G401.6 (cell line): ENCODE measurements around the gene NKX6-2.
"Not testable (repeated sequence)": the region's sequence is repeated elsewhere in the genome, so short reads cannot be mapped to it uniquely, and the experiment has no call there.

Source experiments
- FAIRE-seq: peaks from 2 replicates; lab custom pipeline; 2012; peaks lifted over from hg19 to GRCh38; lab: Jason Lieb, UNC

The NKX6-2 gene

GRCh38 chr10:132785723-132786475 lies at the start of gene NKX6-2:
Gene NKX6-2, minus strand, starts transcription at chr10:132786147. Its CDS starts 199 bp downstream, at chr10:132785948.
- no peak for FAIRE-seq

DNA sequence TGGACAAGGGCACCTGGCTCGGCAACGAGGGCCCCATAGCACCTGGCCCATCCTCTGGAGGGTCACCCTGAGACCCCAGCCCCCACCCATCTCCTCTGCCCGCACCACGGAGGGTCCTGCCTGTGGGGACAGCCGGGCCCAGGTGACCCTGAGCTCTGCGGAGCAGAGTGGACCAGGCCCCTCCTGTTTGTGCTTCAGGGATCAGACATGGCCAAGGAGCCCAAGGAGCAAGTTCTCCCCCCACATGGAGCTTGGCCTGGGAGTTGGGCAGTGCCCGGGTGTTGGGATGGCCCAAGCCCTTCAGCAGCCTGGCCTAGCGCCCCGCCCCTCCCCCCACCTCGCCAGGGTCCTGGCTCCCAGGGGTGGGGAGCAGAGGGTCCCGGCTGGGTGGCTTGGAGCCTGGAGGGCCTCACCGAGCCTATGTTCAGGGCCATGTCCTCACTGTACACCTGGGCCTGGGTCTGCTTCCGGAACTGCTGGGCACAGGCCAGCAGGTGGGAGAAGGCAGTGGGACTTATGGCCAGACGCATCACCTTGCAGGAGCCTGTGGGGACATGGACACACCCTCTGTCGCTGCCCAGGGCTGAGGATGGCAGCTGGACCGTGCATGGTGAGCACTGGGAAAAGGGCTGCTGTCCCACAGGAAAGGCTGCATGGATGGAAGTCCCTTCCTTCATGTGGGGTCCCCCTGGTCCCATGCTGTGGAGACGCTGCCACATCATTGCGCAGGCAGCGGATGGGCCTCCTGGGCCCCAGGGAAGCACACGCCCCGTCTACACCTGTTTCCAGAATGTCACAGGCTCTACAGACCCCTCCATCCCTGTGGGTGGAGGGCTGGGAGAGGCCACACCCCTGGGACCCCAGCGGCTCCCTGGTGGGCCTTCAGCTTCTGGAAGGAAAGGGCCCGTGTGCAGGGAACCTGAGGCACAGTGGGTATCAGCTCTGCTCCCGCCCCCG lies 49.2 kb upstream of the NKX6-2 start:
- FAIRE-seq: no peak

DNA sequence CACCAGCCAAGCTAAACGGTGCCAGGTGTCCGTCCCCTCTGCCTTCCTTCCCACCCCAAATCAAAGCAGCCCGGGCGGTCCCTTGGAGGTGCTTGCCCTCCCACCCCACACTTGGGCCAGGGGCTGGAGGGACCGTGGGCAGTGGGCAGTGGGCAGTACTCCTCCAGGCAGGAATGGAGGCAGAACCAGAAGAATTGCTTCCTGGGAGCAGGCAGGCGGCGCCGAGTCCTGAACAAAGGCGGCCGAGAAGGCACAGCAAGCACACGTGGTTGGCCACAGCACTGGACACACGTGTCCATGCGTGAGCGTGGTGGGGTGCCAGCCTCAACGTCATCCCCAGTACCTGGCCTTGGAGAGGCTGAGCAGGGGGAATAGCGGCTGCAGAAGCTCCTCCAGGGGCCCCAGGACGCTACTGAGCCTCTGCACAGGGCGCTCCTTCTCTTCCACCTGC lies 48.4 kb upstream of the NKX6-2 start:
- FAIRE-seq: no peak

GRCh38 chr10:132833421-132834111 lies 47.6 kb upstream of the NKX6-2 start:
- FAIRE-seq: no peak

GRCh38 chr10:132832186-132832969 lies 46.4 kb upstream of the NKX6-2 start:
- FAIRE-seq: no peak

- no peak for FAIRE-seq
These were observed 43.5 kb upstream of the NKX6-2 start for GRCh38 chr10:132829403-132829802.

GRCh38 chr10:132828681-132829080 lies 42.7 kb upstream of the NKX6-2 start:
- FAIRE-seq: no peak

DNA sequence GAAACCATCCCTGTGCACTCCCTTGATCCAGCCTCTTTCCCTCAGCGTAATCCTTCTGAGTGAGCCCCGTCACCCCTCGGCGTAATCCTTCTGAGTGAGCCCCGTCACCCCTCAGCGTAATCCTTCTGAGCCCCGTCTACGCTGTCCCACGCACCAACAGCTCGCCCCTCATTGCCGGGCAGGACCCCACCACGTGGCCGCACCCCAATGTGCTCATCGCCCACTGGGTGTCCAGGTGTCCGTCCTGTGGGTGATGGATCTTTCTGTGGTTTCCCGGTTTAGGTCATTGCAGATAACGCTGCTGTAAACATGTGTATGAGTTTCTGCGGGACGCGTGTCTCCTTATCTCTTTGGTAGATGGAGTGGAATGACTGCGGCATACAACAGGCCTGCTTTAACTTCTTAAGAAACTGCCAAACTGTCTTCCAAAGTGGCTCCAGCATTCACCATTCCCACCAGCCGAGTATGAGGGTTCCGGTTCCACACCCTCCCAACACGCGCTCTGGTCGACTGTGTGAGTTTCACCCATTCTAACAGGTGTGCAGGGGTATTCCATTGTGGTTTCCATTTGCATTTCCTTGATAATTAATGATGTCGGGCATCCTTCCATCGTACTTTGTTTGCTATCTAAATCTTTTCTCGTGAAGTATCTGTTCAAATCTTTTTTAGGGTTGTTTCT lies 42.1 kb upstream of the NKX6-2 start:
- no peak for FAIRE-seq

DNA sequence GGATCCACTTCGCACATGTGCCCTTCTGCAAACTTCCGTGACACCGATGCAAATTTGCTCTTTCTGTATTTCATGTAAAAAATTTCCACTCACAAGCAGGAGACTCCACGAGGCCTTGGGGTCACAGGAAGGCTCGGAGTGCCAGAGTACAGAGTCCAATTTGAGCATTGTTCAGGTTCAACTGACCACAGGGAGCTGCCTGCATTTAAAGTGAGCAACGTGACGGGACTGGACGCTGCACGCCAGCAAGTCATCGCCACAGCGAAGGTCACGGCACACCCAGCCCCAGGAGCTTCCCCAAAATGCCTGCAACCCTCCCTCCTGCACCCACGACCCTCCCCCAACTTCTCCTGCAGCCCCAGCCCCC lies 41.5 kb upstream of the NKX6-2 start:
- FAIRE-seq: no peak

DNA sequence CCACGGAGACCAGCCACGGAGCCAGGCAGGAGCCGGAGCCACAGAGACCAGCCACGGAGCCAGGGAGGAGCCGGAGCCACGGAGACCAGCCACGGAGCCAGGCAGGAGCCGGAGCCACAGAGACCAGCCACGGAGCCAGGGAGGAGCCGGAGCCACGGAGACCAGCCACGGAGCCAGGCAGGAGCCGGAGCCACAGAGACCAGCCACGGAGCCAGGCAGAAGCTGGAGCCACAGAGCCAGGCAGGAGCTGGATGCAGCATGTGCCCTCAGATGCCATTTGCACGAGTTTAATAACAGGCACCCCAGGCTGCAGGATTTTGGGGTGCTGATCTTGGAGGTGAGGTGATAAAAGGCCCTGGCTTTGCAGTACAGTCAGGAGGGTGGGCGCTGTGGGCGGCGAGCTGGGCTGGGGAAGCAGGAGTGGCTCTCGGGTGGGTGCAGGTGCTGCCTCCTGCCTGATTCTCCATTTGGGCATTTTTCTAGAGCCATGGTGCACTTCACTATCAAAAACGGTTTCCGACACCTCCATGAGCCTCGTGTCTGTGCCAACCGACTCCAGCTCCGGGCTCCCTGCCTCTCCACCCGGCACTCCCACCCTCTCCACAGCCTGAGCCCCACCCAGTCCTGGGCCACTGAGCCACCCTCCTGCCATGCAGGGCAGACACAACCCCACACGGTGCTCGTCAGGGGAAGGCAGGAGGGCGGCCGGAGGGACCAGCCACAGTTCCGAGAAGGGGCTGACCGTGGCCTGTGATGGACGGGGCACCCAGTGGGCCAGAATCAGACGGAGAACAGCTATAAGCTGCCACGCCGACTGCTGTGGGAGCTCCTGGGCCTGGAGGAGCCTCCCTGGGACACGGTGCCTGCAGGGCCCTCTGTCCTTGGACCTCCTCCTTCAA lies 40.8 kb upstream of the NKX6-2 start:
- FAIRE-seq: no peak

GRCh38 chr10:132825783-132826523 lies 40.0 kb upstream of the NKX6-2 start:
- FAIRE-seq: not testable (repeated sequence)

DNA sequence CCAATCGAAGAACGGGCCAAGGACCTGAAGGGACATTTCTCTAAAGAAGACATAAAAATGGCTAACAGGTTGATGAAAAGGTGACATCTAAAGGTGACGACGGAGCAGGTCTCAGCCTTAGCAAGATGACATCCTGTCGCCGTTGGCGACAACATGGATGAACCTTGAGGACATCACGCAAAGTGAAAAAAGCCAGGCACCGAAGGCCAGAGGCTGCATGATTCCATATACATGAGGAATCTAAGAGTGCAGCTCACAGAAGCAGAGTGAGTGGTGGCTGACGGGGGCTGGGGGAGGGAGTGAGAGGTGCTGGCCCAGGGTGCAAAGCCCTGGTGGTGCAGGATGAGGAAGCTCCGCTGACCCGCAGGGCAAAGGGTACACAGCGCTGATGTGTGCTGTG lies 34.1 kb upstream of the NKX6-2 start:
- FAIRE-seq: no peak

DNA sequence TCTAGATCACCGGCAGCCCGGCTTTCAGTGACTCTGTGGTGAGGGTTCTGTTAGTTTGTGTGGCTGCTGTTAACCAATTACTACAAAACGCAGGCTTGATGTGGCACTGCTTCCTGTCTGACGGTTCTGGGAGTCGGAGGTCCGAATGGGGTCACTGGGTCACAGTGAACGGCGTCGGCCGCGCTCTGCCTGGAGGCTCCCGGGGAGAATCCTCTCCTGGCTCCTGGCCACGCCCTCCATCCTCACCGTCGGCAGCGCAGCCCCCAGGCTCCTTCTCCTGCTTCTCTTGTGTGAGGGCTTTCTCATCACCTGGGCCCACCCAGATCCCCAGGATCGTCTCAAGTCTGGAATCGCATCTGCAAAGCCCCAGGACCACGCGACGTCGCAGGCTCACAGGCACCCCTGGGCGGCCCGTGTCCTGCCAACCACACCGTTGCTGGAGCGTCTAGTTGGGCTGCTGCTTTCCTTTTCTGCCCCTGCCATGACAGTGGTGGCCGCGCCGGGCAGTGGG lies 31.8 kb upstream of the NKX6-2 start:
- FAIRE-seq: no peak

GRCh38 chr10:132816718-132817117 lies 30.8 kb upstream of the NKX6-2 start:
- no peak for FAIRE-seq

DNA sequence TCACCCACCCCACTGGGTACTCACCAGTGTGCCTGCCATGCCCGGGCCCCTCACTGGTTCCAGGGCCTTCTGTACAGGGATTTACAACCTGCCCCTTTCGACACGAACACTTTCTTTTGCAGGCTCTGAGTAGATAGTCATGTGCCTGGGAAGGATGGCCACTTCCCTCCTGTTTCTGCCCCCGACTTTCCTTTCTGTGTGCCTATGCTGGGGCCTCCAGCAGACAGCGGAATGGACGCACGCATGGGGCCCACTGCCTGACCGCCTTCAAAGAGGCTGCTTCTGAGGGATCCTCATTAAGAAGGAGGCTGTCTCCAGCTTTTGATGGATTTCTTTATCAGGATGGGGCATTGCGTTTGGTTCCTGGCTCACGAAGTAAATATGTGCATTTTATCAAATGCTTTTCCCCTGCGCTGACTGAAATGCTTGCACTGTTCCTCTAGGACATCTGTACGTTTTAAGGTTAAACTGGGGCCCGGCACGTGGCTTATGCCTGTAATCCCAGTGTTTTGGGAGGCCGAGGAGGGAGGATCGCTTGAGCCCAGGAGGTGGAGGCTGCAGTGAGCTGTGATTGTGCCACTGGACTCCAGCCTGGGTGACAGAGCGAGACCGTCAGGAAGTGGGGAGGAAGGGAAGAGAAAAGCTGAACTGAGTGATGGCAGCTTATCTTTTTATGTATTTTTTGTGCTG lies 29.4 kb upstream of the NKX6-2 start:
- no peak for FAIRE-seq

GRCh38 chr10:132814469-132814856 lies 28.5 kb upstream of the NKX6-2 start:
- FAIRE-seq: no peak

- no peak for FAIRE-seq
These were observed 27.9 kb upstream of the NKX6-2 start for GRCh38 chr10:132813560-132814468.

DNA sequence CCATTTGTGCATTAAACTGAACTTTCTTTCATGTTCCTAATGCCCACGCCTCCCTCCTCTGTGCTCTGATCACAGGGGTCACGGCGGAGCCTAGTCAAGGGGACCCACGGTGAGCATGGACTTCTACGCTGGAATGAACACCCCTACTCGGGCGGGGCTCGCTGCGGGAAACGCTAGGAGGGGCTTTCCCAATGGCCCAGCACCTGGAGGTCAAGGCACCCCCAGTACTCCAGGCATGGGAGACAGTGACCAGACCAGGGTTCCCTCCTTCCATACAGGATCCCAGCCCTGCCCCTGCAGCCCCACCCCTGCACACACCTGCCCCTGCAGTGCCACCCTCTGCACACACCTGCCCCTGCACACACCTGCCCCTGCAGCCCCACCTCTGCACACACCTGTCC lies 27.1 kb upstream of the NKX6-2 start:
- FAIRE-seq: no peak
